ENCODE measurements around the gene BASP1.

The BASP1 gene

DNA sequence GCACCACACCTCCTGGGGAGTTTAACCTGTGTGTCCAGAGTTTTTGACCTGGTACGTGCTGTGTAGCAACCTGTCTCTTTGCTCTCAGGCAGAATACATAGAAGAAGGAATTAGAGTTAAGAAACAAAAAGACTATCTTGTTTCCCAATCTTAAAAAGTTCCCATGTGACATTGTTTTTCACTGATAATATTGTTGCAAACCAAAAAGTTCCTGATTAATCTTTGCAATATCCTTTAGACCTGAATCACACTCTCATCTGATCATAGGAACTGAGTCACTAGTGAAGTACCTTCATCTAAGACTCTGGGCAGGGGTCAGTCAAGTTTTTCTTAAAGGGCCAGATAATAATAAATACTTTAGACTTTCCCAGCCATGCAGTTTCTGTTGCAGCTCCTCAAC lies 35.1 kb downstream of the BASP1 start:
- TF ChIP-seq ESRRG (CRISPR knock-in tag; IDR thresholded peaks at IDR 0.05) = no peak
- TF ChIP-seq GLIS3 (CRISPR knock-in tag; IDR thresholded peaks at IDR 0.05) = no peak
- no peak for TF ChIP-seq ISL1 (CRISPR knock-in tag; IDR thresholded peaks at IDR 0.05)
- TF ChIP-seq SNAI2 (CRISPR knock-in tag; IDR thresholded peaks at IDR 0.05) = no peak
- TF ChIP-seq TOX (CRISPR knock-in tag; IDR thresholded peaks at IDR 0.05; ENCODE audit: borderline replicate concordance) = no peak
- no peak for TF ChIP-seq PPARA (CRISPR knock-in tag; IDR thresholded peaks at IDR 0.05; ENCODE audit: borderline replicate concordance)
- TF ChIP-seq RARB (CRISPR knock-in tag; IDR thresholded peaks at IDR 0.05) = no peak
- TF ChIP-seq ZC3H10 (CRISPR knock-in tag; IDR thresholded peaks at IDR 0.05) = no peak
- TF ChIP-seq CSDC2 (CRISPR knock-in tag; IDR thresholded peaks at IDR 0.05) = no peak
- TF ChIP-seq, protein P1, sequence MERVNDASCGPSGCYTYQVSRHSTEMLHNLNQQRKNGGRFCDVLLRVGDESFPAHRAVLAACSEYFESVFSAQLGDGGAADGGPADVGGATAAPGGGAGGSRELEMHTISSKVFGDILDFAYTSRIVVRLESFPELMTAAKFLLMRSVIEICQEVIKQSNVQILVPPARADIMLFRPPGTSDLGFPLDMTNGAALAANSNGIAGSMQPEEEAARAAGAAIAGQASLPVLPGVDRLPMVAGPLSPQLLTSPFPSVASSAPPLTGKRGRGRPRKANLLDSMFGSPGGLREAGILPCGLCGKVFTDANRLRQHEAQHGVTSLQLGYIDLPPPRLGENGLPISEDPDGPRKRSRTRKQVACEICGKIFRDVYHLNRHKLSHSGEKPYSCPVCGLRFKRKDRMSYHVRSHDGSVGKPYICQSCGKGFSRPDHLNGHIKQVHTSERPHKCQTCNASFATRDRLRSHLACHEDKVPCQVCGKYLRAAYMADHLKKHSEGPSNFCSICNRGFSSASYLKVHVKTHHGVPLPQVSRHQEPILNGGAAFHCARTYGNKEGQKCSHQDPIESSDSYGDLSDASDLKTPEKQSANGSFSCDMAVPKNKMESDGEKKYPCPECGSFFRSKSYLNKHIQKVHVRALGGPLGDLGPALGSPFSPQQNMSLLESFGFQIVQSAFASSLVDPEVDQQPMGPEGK (CRISPR knock-in tag; IDR thresholded peaks at IDR 0.05; ENCODE audit: borderline replicate concordance) = no peak
- TF ChIP-seq ZNF8 (CRISPR knock-in tag; IDR thresholded peaks at IDR 0.05) = no peak
- TF ChIP-seq TCF4 (CRISPR knock-in tag; IDR thresholded peaks at IDR 0.05; ENCODE audit: borderline replicate concordance) = no peak
- no peak for TF ChIP-seq ZNF70 (CRISPR knock-in tag; IDR thresholded peaks at IDR 0.05)
- TF ChIP-seq ARNTL (CRISPR knock-in tag; IDR thresholded peaks at IDR 0.05; ENCODE audit: borderline replicate concordance, low read depth) = no peak
- no peak for TF ChIP-seq ZFP30 (CRISPR knock-in tag; IDR thresholded peaks at IDR 0.05)
- ATAC-seq = no peak

DNA sequence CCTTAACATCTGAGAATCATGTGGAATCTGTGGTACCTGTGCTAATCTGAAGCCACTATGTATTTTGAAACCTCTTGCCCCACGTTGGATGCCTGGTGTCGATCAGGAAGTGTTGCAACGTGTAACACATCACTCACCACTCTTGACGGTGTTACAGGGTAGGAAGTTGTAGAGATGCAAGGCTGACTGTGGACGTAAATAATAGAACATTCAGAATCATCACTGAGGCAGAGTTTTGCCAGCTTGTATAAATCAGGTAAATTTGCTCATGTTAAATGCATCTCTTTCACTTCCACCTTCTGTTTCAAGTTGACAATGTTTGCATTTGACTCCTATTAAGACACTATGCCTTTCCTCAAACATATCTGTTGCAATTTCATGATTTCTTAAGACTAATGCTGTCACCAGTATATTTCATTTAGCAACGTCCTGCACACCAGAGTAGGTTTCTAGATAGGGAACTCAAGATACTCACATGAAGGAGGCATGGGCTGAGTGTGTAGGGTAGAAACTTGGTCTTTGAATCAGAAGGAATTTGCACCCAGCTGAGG lies 38.1 kb downstream of the BASP1 start:
- TF ChIP-seq PPARA (CRISPR knock-in tag; IDR thresholded peaks at IDR 0.05; ENCODE audit: borderline replicate concordance) (no peak), ZNF70 (CRISPR knock-in tag; IDR thresholded peaks at IDR 0.05) (no peak), RARB (CRISPR knock-in tag; IDR thresholded peaks at IDR 0.05) (no peak), CSDC2 (CRISPR knock-in tag; IDR thresholded peaks at IDR 0.05) (no peak), TOX (CRISPR knock-in tag; IDR thresholded peaks at IDR 0.05; ENCODE audit: borderline replicate concordance) (no peak), SNAI2 (CRISPR knock-in tag; IDR thresholded peaks at IDR 0.05) (no peak), ESRRG (CRISPR knock-in tag; IDR thresholded peaks at IDR 0.05) (no peak), OSR1 (CRISPR knock-in tag; IDR thresholded peaks at IDR 0.05) (no peak), ZNF565 (CRISPR knock-in tag; conservative IDR thresholded peaks at IDR 0.05; ENCODE audit: low read depth) (no peak), ARNTL (CRISPR knock-in tag; IDR thresholded peaks at IDR 0.05; ENCODE audit: borderline replicate concordance, low read depth) (no peak), ZFP3 (CRISPR knock-in tag; IDR thresholded peaks at IDR 0.05) (no peak), BACH2 (CRISPR knock-in tag; IDR thresholded peaks at IDR 0.05; ENCODE audit: borderline replicate concordance) (no peak), ZNF8 (CRISPR knock-in tag; IDR thresholded peaks at IDR 0.05) (no peak), ISL1 (CRISPR knock-in tag; IDR thresholded peaks at IDR 0.05) (no peak), TCF4 (CRISPR knock-in tag; IDR thresholded peaks at IDR 0.05; ENCODE audit: borderline replicate concordance) (no peak)
- TF ChIP-seq, protein P2, sequence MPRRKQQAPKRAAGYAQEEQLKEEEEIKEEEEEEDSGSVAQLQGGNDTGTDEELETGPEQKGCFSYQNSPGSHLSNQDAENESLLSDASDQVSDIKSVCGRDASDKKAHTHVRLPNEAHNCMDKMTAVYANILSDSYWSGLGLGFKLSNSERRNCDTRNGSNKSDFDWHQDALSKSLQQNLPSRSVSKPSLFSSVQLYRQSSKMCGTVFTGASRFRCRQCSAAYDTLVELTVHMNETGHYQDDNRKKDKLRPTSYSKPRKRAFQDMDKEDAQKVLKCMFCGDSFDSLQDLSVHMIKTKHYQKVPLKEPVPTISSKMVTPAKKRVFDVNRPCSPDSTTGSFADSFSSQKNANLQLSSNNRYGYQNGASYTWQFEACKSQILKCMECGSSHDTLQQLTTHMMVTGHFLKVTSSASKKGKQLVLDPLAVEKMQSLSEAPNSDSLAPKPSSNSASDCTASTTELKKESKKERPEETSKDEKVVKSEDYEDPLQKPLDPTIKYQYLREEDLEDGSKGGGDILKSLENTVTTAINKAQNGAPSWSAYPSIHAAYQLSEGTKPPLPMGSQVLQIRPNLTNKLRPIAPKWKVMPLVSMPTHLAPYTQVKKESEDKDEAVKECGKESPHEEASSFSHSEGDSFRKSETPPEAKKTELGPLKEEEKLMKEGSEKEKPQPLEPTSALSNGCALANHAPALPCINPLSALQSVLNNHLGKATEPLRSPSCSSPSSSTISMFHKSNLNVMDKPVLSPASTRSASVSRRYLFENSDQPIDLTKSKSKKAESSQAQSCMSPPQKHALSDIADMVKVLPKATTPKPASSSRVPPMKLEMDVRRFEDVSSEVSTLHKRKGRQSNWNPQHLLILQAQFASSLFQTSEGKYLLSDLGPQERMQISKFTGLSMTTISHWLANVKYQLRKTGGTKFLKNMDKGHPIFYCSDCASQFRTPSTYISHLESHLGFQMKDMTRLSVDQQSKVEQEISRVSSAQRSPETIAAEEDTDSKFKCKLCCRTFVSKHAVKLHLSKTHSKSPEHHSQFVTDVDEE (CRISPR knock-in tag; IDR thresholded peaks at IDR 0.05) = no peak
- TF ChIP-seq, protein P3, sequence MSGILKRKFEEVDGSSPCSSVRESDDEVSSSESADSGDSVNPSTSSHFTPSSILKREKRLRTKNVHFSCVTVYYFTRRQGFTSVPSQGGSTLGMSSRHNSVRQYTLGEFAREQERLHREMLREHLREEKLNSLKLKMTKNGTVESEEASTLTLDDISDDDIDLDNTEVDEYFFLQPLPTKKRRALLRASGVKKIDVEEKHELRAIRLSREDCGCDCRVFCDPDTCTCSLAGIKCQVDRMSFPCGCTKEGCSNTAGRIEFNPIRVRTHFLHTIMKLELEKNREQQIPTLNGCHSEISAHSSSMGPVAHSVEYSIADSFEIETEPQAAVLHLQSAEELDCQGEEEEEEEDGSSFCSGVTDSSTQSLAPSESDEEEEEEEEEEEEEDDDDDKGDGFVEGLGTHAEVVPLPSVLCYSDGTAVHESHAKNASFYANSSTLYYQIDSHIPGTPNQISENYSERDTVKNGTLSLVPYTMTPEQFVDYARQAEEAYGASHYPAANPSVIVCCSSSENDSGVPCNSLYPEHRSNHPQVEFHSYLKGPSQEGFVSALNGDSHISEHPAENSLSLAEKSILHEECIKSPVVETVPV (CRISPR knock-in tag; IDR thresholded peaks at IDR 0.05) = no peak
- TF ChIP-seq, protein P4, sequence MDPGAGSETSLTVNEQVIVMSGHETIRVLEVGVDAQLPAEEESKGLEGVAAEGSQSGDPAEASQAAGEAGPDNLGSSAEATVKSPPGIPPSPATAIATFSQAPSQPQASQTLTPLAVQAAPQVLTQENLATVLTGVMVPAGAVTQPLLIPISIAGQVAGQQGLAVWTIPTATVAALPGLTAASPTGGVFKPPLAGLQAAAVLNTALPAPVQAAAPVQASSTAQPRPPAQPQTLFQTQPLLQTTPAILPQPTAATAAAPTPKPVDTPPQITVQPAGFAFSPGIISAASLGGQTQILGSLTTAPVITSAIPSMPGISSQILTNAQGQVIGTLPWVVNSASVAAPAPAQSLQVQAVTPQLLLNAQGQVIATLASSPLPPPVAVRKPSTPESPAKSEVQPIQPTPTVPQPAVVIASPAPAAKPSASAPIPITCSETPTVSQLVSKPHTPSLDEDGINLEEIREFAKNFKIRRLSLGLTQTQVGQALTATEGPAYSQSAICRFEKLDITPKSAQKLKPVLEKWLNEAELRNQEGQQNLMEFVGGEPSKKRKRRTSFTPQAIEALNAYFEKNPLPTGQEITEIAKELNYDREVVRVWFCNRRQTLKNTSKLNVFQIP (CRISPR knock-in tag; IDR thresholded peaks at IDR 0.05; ENCODE audit: borderline replicate concordance, low read depth) = no peak
- ATAC-seq = no peak

- ATAC-seq = no peak
- TF ChIP-seq, protein P4 (CRISPR knock-in tag; IDR thresholded peaks at IDR 0.05; ENCODE audit: borderline replicate concordance, low read depth) = no peak
- TF ChIP-seq ZFP30 (CRISPR knock-in tag; IDR thresholded peaks at IDR 0.05) (no peak), TOX (CRISPR knock-in tag; IDR thresholded peaks at IDR 0.05; ENCODE audit: borderline replicate concordance) (no peak), GLIS3 (CRISPR knock-in tag; IDR thresholded peaks at IDR 0.05) (no peak), OSR1 (CRISPR knock-in tag; IDR thresholded peaks at IDR 0.05) (no peak), ISL1 (CRISPR knock-in tag; IDR thresholded peaks at IDR 0.05) (no peak), TCF4 (CRISPR knock-in tag; IDR thresholded peaks at IDR 0.05; ENCODE audit: borderline replicate concordance) (no peak), ESRRG (CRISPR knock-in tag; IDR thresholded peaks at IDR 0.05) (no peak), CSDC2 (CRISPR knock-in tag; IDR thresholded peaks at IDR 0.05) (no peak), PPARA (CRISPR knock-in tag; IDR thresholded peaks at IDR 0.05; ENCODE audit: borderline replicate concordance) (no peak), ZC3H10 (CRISPR knock-in tag; IDR thresholded peaks at IDR 0.05) (no peak), ZNF565 (CRISPR knock-in tag; conservative IDR thresholded peaks at IDR 0.05; ENCODE audit: low read depth) (no peak), BACH2 (CRISPR knock-in tag; IDR thresholded peaks at IDR 0.05; ENCODE audit: borderline replicate concordance) (no peak), RARB (CRISPR knock-in tag; IDR thresholded peaks at IDR 0.05) (no peak)
- TF ChIP-seq, protein P1 (CRISPR knock-in tag; IDR thresholded peaks at IDR 0.05; ENCODE audit: borderline replicate concordance) = no peak
These were observed 38.7 kb downstream of the BASP1 start for GRCh38 chr5:17256171-17256570.
